ENCODE results near the gene PTPRE. TPM values are rescaled to one million over a fixed set of nuclear protein-coding genes. Genes with fewer than 3 reads are reported as not detected.

PTPRE gene
- total and polyA plus RNA-seq, 8 donors = 6.8 to 88.7 (median 9.3) TPM

GRCh38 chr10:128007056-128007455 lies 100.2 kb downstream of the PTPRE start:
- intact Hi-C loops (cut with DNase I) = no loop called here
- peak; percentile 42 for ATAC-seq
- peak in 1 of 4 donors; percentile 43 for DNase-seq
- Histone ChIP-seq H3K36me3 (no peaks in the 10 kb centered on the region), H3K4me3 (no peak overlapping the region), H3K4me1 (peaks cover 31 to 52% of the 10 kb centered on the region in 2 donors), H3K9me3 (no peaks in the 10 kb centered on the region), H3K27ac (peak overlapping the region; percentile 51 to 64), H3K27me3 (no peaks in the 10 kb centered on the region)
- TF ChIP-seq, protein P1, sequence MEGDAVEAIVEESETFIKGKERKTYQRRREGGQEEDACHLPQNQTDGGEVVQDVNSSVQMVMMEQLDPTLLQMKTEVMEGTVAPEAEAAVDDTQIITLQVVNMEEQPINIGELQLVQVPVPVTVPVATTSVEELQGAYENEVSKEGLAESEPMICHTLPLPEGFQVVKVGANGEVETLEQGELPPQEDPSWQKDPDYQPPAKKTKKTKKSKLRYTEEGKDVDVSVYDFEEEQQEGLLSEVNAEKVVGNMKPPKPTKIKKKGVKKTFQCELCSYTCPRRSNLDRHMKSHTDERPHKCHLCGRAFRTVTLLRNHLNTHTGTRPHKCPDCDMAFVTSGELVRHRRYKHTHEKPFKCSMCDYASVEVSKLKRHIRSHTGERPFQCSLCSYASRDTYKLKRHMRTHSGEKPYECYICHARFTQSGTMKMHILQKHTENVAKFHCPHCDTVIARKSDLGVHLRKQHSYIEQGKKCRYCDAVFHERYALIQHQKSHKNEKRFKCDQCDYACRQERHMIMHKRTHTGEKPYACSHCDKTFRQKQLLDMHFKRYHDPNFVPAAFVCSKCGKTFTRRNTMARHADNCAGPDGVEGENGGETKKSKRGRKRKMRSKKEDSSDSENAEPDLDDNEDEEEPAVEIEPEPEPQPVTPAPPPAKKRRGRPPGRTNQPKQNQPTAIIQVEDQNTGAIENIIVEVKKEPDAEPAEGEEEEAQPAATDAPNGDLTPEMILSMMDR (IDR thresholded peaks at IDR 0.05) = no peak

- H3K4me1 ChIP-seq = peaks cover 31 to 47% of the 10 kb centered on the region in 2 donors
- peak overlapping the region; percentile 24 to 64 for H3K27ac ChIP-seq
- H3K27me3 ChIP-seq = no peaks in the 10 kb centered on the region
- no peak overlapping the region for H3K4me3 ChIP-seq
- DNase-seq (peak in 1 of 4 donors; percentile 45), ATAC-seq (no peak)
- no peaks in the 10 kb centered on the region for H3K9me3 ChIP-seq
- intact Hi-C loops (cut with DNase I) = no loop called here
- H3K36me3 ChIP-seq = no peaks in the 10 kb centered on the region
- TF ChIP-seq, protein P1 (IDR thresholded peaks at IDR 0.05) = no peak
Measured at GRCh38 chr10:128007971-128008370, 101.1 kb downstream of the PTPRE start.

GRCh38 chr10:128008521-128009250 lies 101.8 kb downstream of the PTPRE start:
- H3K27ac ChIP-seq = peak overlapping the region; percentile 24 to 40
- ATAC-seq = peak; percentile 24

GRCh38 chr10:128009372-128010126 lies 102.6 kb downstream of the PTPRE start:
- Histone ChIP-seq H3K27me3 (no peaks in the 10 kb centered on the region), H3K27ac (peak overlapping the region; percentile 24 to 40), H3K4me3 (no peak overlapping the region), H3K4me1 (peaks cover 31 to 47% of the 10 kb centered on the region in 2 donors), H3K36me3 (no peaks in the 10 kb centered on the region), H3K9me3 (no peaks in the 10 kb centered on the region)
- intact Hi-C loops (cut with DNase I) = loop anchor here (2.0 to 10.0 kb wide), 2 partner anchors 103 to 105 kb away; partner anchors contain the start of gene PTPRE (in 2 of the 2)
- TF ChIP-seq, protein P1 (IDR thresholded peaks at IDR 0.05) = no peak
- ATAC-seq (peak; percentile 7), DNase-seq (peak in 1 of 4 donors; percentile 66)

More at GRCh38 chr10:128008521-128009250, 101.8 kb downstream of the PTPRE start:
- peaks cover 31 to 47% of the 10 kb centered on the region in 2 donors for H3K4me1 ChIP-seq
- DNase-seq = no peak
- H3K4me3 ChIP-seq = no peak overlapping the region
- intact Hi-C loops (cut with DNase I) = no loop called here
- no peaks in the 10 kb centered on the region for H3K36me3 ChIP-seq
- no peaks in the 10 kb centered on the region for H3K27me3 ChIP-seq
- no peaks in the 10 kb centered on the region for H3K9me3 ChIP-seq
- TF ChIP-seq, protein P1 (IDR thresholded peaks at IDR 0.05) = no peak
